Left forelimb (tissue), 1 donor: ENCODE results near the gene MAP3K4.

Experiments used
- DNase-seq: peaks from one replicate; pipeline ENCODE4 v3.0.0-alpha.2; 2018; ENCODE audit warnings: low spot score

Gene MAP3K4

DNA sequence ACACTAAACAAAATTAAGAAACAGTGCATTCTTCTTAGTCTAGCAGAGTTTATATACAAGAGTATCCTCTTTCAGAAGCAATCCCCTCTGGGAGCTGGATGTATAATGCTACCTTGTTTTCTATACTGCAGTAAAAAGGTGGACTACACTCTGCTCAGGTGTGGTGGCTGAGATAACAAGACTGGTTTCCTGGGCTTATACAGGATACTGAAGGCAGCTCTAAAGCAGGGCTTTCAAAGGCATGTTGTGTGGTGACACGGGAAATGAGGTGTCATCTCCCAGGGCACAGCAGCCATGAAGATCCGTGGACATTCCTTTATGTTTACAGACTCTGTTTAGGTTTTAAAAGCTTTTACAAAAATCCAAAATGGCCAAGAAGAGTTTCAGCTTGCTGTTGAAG is 136.7 kb downstream of the MAP3K4 start:
- no peak for DNase-seq

DNA sequence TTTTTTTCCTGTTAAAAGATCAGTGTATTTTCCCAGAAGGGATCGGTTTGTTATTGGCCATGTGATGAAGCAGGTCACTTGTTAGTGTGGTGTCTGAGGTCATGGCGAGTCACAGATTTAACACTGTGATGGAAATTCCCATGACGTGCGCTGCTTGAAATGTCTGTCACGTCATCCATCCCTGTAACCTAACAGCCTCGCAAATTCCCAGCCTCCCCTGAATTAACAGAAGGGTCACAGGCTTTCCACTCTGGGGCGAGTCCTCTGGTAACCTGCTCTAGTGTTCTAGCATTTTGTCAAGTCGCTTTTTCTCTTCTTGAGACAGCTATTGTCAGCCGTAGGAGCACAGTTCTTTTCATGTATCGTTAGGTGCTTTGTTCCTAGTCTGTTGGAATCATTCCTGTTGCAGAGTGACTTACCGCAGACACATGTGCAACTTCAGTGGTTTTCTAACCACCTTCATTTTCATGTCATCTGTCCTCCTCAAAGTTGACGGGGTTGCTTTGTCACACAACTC is 137.2 kb downstream of the MAP3K4 start:
- no peak for DNase-seq

DNA sequence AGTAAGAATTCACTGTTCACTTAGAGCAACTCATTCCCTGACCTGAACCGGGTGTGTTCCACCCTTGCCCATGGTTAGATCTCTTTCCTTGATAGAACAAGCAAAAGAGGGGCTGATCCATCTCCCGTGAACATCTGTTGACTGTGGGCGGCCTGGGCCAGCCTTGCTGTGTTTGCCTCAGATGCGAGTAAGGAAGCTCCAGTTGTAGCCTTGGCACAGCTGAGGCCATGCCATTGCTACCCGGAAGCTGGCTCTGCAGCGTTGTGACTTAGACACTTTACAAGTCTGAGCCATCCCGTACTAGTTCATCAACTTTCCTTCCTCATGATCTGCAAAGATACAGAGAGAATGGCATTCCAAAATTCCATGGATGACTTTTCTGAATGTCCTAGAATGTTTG is 139.0 kb downstream of the MAP3K4 start:
- DNase-seq = no peak

- no peak for DNase-seq
Measured at GRCh38 chr6:161130967-161131766, 139.6 kb downstream of the MAP3K4 start.

DNA sequence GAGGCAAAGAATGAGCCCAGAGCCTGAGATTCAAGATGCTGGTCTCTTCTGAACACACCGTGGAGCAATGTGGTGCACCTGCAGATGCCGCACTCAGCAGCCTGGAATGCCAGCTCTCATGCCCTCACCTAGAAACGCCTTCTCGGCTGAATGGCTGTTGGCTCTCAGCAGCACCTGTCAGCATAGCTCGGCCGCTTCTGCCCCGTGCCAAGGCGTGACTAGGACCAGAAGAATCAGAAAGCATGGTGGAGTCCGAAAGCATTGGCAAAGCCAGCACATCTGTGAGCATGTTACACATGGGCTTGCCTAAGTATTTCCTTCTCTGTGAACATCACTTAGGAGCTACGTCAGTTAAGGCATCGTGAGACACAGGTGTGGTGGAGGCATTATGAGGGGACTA is 140.8 kb downstream of the MAP3K4 start:
- DNase-seq = no peak

DNA sequence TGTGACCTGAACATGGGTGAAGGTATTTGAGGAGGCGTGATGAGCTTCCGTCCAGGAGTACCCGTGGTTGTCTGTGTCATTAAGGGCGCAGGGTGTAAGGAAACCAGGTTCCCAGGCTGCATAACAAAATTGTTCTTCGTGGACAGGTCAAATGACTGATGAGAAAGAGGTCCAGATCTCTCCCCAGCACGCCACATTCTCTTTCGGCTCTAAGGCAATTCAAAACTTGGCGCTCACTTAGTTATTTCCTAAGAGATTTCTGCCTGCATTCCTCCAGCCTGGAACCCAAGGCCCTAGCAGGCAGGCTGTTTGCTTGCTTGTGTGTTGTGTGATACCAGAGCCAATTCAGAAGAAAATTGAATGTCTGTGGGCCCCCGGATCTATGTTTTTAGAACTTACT is 142.4 kb downstream of the MAP3K4 start:
- no peak for DNase-seq

- no peak for DNase-seq
Measured at GRCh38 chr6:161134550-161135298, 143.2 kb downstream of the MAP3K4 start.

DNA sequence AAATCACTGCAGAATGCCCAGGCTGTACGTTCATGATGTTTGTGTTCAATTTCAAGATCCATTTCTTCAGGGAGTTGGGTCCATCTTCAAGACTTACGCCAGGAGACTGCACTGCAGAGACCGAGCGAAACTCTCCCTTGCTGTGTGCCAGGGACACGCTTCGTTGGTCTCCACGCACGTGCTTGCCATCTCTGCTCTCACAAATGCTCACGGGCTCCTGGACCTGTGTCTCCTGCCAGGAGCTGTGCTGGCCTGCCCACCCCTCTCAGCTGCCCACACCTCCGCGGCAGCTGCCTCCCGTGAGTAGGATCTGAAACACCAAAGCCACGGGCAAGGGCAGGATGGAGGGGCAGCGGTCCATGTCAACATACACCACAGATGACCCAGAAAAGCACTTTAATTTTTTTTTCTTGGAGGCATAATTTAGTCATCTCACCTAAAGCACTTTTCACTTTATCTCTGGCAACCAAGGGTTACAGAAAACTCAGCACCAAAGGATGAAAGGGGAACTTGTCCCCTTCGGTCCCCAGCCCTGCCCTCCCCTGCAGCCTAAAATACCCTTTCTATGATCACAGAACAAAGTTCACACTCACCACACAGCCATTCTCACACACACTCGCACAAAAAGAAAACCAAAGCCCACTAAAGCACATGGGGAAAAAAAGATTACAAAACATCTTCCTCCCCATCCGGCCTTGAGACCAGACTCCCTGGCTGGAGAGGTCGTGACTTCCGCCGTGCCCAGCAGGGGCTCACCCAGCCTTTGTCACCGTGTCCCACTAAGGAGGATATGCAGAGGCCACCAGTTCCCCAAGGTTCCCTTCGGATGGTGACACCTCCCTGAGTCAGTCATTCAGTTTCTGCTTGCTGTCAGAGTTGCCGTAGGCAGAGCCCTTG is 144.4 kb downstream of the MAP3K4 start:
- DNase-seq = no peak

DNA sequence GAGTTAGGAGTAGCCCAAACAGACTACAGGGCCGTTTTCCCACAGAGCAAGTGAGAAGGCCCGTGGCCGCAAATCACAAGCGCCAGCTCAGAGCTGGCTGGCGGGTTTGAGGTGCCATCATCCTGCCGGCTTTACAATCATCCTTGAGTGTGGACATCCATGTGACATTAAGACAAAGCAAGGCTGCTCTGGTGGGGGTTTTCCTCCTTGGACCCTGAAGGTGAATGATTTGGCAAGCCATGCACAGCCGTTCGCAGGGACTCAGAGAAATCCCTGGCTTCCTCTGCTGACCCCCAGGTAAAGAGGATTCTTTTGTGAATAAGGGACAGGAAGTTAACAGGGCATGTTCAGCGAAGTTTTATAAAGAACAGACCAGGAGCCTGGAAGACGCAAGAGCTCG is 145.1 kb downstream of the MAP3K4 start:
- DNase-seq = no peak

DNA sequence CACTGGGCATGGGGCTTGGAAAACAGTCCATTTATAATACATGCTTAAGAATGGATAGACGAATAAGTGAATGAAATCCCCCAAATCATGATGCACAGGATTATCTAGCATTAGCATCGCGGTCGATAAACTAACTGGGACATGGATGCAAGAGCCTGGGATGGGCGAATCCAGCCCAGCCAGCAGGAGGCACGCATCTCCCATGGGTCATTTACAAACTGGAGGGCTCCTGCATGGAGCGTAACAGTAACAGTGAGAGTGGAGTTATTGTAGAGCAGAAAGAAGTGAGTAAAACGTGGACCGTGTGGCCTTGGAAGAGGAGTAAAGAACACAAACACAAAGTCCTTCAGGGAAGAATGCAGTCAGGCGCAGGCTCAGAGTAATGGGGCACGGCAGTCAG is 145.8 kb downstream of the MAP3K4 start:
- DNase-seq = no peak

DNA sequence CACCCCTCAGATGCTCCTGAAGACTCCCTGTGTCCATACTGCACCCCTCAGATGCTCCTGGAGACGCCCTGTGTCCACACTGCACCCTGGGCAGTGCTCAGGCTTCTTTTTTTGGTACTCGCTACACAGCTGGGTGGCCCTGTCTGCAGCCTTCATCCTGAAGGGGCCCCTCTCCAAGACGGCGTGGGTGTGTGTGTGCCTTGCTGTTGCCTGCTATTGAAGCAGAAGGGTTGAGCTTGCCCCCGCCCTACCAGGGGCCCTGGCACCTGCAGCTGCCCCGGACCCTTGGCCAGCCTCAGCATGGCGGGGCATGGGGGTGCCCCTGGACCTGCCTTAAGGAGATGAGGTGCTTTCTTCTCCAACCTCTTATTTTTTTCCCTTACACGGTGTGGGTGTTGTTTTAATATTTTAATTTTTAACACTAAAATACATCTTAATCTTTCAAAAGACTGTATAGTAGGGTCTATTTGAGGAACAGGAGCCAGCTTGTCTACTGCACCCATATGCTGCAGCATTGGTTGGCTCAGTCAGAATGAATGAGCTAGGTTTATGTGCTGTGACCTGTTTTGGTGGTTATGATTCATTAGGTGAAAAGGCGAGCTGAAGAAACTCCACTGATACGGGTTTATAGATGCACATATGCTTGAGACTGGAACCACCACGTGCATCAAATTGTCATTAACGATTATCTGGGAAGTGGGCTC is 146.4 kb downstream of the MAP3K4 start:
- no peak for DNase-seq

DNA sequence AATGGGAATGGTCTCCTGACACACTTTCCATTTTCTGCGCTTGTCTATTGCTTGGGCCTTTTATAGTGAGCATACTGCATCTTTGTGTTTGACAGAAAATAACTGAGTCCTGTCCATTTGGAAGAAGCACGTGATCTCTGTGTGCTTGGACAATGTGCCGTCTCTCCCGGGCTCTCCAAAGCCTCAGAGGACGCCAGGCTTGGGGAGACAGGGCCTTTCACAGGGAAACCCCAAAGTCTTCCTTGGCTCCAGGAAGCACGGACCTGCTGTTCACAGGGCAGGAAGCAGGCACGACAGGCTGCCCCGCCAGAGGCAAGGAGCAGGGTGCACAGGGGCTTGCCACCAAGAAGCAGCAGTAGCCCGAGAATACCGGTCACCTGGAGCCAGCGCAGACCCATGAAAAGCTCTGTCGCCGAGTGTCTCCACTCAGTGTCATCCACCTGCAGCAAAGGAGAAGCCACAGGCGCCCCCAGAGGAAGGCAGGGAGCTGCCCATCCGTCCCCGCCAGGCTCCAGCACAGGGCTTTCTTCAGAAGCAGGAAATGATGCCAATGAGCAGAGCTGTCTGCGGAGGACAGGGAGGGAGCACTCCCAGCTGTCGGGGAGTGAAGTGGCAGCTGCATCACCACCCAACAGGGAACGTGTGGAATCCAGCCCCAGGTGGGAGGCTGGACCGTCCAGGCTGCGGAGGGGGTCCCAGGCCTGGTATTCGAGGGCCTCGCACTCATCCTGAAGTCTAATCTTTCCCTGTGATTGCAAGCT is 147.2 kb downstream of the MAP3K4 start:
- no peak for DNase-seq

DNA sequence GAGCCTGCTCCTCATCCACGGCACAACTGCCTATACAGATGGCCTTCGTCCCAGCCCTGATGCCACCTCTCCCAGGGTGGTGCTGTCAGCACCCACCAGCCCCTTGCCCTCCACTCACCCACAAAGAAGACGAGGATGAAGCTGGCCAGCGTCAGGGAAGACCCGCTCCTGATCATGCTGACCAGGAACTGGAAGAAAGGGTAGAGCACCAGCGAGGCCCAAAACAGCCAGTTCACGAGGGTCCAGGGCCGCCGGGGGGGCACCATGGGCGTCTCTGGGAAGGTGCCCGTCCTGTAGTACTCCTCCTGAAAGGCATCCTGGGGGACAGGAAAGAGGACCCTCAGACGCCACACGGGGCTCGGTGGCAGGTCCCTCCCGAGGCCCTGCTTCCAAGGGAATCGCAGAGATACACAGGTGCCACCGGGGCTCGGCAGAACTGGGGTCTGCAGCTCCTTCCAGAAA is 147.8 kb downstream of the MAP3K4 start:
- DNase-seq = no peak

GRCh38 chr6:161139766-161140553 is 148.4 kb downstream of the MAP3K4 start:
- DNase-seq = no peak

DNA sequence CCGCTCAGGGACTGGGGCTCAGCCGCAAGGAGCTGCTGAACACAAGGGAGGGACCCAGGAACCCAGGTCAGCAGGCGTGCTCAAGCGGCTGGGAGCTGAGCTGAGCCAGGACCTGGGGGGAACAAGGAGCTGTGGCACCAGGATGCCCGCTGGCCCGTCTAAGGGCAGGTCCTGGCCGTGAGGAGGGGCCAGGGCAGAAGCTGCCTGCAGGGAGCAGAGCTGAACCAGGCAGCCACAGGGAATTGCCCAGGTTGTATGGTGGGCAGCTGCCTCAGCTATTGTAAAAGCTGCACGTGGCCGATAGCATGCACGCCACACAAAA is 148.9 kb downstream of the MAP3K4 start:
- no peak for DNase-seq

DNA sequence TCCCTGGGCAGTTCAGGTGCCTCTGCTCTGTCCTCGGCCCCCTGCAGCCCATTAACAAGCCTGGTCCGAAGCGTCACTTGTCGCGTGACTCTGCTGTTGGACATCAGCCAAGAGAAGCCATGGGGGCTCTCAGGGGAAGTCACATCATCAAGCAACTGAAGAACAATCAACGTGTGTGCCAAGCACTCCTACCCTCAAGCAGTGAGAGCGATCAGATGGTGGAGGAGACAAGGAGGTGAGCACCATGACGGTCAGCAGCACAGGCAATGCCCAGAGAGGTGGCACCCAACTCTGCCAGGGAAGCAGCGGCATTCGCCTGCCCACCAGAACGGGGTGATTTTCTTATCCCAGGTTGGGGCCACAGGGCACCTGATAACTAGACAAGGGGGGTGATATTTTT is 149.6 kb downstream of the MAP3K4 start:
- DNase-seq = no peak

GRCh38 chr6:161142957-161143296 is 151.4 kb downstream of the MAP3K4 start:
- no peak for DNase-seq

DNA sequence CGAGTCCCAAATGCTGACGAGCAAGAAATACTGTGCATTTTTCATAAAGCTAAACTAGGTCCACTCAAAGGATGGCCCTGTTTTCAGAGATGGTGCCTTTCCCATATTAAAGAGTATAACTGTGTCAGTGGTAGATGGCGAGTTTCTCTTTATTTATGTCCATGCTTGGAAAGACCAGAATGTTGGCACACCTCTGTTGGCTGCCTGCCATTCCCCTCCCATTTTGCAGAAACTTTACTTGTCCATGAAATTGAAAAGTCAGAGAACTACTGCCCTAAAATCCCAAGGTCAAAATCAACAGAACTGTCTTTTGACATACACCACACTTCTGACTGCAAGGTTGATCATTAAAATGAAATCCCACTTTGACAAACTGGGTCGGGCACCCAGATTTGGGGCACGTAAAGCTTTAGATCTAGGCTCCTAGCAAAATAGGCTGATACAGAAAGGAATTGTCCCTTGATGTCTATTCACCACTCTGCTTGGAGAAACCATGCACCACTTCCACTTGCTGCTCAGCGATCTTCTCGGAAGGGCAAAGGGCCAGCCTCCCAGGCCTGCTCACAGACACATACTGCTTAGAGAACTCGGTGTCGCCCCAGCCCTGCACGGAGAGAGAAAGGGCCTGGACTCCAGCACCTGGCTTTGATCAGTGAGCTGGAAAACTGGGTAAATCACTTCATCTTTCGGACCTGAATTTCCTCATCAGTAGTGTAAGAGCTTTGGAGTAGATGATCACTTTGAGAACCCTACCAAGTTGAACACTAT is 152.3 kb downstream of the MAP3K4 start:
- DNase-seq = no peak

DNA sequence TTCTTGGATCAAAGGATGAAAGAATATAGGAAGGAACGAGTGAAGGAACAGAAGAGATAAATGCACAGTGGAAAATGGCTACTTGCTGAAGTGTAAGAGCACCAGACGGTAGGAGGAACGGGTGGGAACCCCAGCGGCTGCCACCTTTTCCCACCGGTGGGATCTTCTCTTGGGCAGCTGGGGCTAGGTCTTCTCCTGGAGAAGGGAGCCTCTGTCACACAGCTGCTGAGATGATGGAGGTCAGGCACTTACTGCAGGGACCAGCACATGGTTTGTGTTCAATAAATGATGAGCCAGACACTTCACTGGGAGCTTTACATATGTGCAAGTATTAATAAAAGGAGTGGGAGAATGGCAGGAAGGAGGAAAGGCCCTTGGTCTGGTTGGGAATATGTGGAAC is 158.6 kb downstream of the MAP3K4 start:
- no peak for DNase-seq

GRCh38 chr6:161150566-161150965 is 159.0 kb downstream of the MAP3K4 start:
- DNase-seq = no peak
